ENCODE measurements around the gene CSNK2A2.

The CSNK2A2 gene

DNA sequence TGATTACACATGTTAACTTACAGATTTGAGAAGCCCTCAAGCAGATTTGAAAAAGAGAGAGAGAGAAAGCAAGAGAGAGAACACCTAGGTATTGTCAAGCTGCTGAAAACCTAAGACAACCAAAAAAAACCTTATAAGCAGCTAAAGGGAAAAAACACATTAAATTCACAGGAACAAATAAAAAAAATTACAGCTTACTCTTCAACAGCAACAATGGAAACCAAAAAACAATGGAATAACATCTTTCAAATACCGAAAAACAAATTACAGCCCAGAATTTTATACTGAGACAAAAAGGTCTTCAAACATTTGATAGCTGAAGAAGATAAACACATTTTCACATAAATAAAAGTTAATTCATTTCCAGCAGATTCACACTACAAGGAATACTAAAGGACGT is 60.3 kb downstream of the CSNK2A2 start:
- DNase-seq: no peak

DNA sequence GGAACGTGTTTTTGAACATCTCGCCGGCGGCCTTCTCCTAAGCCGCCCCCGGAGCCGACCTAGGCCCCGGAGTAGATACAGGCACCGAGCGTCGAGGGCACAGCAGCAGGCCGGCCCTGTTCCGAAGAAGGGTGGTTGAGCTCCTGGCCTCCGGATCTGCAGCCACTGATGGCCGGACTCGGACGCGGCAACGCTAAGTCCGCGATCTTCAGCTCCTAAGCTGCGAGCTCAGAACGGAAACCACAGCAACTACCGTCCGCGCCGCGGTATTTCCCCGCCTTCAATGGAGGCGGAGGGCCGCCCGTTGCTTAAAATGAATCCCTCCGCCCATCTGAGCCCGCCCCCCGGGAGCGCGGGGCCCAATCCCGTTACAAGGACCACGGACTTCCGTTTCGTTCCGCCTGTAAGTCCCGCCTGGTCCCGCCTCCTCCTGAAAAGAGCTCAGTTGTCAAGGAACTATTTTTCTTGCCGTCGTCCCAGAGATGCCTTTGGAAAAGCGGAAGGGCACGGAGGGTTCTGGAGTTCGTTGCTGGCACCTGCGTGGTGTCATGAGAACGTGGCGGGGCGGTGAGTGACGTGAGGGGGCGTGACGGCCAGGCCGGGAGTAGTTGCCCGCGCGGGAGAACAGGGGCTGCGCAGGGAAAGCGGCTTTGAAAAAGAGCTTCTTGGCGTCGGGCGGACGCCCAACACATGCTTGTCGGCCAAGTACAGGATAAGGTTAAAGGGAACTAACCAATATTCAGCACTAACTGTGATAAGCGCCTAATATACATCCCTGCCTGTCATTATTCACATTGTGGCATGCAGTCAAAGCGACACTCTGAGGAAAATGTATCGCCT is 68.6 kb downstream of the CSNK2A2 start, which contains the start of gene CFAP20:
Gene CFAP20, minus strand, starts transcription at position 285 of the 840 bp plus-strand sequence. Its CDS starts 266 bp downstream, at position 19.
- peak; percentile 98 for DNase-seq

DNA sequence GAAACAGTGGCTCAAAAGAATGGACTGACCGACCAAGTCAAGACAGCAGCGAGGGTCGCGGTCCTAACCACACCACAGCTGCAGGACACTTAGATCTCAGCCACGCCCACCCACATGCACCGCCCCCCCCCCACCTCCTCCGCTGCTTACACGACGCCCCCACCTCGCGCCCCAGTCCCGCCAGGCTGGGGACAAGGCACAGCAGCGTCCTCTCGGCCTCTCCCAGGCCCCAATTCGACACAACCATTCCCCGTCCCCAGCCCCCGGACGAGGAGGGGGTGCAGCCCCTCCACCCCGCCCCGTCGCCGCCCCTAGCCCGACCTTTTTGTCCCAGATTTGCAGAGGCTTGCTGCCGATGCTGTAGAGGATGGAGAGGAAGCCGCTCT is 69.2 kb downstream of the CSNK2A2 start:
- DNase-seq: no peak

DNA sequence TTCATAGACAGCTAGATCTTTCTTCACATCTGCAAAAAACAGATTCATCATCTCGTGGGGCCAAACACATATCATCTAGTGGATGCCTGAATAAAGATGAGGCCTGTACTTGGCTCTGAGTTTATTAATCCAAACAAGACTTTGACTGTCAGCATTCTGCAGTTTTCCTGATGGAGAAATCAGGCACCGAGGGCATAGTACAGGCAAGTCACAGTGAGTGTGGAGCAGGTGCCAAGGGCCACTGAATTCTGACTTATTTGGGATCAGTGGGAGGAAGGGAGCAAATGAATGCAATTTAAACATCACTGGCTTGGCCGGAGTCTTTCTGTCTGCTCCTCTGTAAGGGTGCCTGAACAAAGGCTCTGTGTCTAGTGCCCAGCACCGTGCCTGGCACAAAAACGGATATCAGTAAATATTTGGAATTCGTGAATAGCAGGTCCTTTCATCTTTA is 69.7 kb downstream of the CSNK2A2 start:
- DNase-seq: no peak

DNA sequence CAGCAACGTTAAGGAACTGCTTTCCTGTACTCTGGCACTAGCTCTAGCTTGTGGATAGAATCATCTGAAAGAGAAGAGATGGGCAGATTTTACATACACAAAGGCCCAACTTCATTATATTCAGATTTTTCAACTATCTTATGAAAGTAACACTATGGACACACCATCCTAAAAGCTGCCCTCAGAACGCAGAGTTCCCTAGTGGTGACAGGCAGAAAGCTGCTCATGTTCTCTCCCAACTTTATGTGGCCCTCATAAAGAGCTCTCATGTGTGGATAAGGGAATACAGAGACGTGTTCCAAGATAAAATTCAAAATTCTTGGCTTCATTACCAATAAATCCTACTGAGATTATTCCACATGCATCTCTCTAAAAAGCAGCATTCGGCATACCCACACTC is 70.3 kb downstream of the CSNK2A2 start:
- no peak for DNase-seq

DNA sequence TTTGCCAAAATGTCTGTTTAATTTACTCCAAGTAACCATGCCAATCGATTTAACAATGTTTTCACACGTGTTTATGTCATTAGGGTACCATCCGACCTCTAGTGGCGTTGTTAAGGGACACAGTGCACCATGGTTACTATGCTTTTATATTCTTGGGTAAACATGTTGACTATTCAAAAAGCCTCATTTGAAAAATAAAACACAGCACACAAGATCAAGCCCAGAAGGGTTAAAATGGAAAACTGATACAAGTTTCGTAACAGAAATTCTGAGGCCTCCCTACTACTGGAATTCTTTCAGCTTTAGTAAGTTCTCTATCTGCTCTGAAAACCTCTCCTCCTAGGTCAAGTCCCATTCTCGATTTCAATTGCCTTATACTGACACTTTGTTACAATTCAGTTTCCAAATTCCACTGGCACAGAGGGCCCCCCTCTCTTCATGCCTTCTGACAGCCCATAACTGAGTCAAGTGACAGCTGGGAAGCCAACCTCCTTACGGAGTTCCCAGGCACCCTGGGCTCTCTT is 70.8 kb downstream of the CSNK2A2 start:
- peak; percentile 13 for DNase-seq

DNA sequence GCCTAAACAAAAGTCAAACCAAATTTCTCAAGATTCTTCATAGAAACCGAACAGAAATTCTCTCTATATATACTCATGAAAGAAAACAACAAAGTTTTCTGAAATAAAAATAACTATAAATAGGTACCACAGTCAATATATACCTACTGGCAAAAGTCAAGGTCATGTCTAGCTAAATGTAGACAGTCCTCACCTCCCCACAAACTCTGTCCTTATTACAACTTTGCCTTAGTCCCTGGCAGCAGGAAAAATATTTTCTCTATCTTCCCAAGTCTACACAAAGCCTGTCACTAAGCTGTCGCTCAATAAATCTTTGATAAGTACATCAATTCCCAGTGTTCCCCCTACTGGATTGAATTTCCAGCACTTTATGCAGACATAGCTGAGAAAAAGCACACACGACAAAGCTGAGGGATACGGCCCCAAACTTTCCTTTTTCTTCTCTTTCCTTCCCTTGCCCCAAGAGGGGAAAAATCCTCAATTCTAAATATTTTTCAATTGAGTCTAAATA is 71.4 kb downstream of the CSNK2A2 start:
- DNase-seq: no peak

DNA sequence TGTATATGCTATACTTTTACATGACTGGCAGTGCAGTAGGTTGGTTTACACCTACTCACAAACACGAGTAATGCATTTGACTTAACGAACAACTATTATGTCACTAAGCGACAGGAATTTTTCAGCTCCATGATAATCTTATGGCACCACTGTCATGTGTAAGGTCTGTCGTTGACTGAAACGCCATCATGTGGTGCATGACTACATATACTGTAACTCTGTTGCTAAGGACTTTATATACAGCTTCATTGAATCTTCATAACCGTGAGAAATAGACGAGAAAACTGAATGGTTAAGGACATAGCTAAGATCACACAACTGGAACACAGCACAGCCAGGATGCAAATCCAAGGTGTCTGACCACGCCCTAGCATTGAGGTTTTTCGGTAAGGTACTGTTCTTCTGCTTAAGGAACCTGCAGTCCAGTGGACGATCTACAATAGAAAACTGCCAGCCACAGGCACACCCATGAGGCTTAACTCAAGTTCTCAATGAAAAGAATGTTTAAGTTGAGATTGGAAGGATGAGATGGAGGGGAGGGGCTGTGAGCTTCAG is 72.0 kb downstream of the CSNK2A2 start:
- no peak for DNase-seq

DNA sequence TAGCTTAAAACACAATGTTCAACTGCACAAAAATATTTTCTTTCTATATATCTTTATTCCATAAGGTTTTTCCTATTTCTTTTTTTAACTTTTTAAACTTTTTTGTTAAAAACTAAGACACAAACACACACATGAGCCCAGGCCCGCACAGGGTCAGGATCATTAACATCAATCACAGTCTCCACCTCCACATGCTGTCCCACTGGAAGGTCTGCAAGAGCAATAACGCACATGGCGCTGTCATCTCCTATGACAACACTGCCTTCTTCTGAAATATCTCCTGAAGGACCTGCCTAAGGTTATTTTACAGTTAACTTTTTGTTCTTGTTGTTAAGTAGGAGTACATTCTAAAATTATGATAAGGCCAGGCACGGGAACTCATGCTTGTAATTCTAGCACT is 72.9 kb downstream of the CSNK2A2 start:
- DNase-seq: no peak

DNA sequence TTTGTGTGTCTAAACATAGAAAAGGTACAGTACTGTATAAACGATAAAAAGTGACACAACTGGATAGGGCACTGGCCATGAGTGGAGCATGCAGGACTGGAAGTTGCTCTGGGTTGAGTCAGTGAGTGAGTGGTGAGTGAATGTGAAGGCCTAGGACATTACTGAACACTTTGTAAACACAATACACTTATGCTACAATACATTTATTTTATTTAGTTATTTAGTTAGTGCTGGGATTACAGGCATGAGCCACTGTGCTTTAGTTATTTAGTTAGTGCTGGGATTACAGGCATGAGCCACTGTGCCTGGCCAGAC is 73.3 kb downstream of the CSNK2A2 start:
- no peak for DNase-seq

DNA sequence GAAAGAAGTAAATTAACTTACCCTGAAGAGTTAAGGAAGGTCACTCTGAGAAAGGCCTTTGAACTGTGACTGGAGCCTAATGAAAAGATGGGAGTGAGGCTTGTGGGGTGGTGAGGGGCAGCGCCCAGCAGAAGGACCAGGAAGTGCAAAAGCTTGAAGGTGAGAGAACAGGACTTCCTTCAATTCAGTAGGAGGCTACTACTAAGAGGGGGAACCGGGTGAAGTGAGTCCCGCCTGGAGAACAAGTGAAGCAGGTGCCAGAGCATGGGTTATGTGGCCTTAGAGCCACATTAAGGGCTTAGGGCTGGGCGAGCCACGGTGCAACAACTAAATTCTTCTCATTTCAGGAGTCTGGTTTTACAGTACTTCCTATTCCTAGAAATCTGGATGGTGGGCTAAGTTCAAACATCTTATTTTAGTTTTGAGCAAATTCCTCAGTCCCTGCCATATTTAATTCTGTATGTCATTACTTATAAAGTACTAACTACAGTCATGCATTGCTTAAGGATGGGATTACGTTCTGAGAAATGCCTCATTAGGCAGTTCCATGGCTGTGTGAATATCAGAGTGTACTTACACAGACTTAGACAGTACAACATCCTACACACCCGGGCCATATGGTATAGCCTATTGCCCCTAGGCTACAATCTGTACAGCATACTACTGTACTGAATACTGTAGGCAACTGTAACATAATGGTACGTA is 73.9 kb downstream of the CSNK2A2 start:
- peak; percentile 22 for DNase-seq

DNA sequence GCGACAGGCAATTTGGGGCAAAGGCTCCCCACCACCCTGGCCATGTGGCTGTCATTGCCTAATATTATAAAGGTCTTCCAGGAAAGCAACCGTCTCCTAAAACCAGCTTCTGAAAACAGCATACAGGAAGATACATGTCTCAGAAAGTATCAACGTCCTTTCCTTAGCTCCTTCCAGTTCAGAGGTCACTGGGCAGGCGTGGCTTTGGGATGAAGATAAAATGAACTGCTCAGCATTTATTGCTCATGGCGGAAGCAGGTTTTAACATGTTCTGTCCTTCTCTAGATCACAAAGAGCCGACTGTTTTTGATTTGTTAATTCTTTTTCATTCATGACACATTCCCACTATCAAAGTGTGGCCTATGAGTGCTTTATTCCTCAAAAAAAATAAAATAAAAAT is 76.8 kb downstream of the CSNK2A2 start:
- DNase-seq: no peak

DNA sequence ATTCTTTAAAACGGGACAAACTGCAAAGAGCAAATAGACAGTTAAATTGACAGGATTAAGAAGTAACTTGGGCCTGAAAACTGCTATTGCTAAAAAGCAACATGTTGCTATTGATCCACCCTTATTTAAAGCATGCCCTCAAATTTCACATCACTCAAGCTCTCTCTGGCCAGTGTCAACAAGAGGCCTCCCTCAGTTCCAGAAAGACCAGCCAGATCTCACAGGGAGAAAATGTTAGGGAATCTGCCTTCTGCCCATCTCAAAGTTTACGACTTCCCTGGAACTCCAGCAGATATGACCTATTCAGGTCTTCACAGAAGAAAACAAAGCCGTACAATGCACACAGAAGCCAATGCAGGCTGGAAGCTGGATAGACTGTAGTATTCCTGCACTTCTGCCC is 77.7 kb downstream of the CSNK2A2 start:
- no peak for DNase-seq

DNA sequence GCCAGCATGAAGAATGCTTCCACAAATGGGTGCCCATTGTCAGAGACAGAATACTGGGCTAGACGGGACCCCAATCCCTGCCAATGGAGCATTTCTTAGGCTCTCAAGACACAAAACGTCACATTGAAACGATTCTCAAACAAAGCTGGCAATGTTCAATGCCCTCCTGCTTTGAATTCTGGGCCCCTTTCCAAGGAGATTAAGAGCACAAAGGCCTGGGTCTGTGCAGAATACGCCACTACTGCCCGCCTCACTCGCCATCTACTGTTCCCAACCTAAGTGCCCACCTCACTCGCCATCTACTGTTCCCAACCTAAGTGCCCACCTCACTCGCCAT is 78.4 kb downstream of the CSNK2A2 start:
- no peak for DNase-seq

DNA sequence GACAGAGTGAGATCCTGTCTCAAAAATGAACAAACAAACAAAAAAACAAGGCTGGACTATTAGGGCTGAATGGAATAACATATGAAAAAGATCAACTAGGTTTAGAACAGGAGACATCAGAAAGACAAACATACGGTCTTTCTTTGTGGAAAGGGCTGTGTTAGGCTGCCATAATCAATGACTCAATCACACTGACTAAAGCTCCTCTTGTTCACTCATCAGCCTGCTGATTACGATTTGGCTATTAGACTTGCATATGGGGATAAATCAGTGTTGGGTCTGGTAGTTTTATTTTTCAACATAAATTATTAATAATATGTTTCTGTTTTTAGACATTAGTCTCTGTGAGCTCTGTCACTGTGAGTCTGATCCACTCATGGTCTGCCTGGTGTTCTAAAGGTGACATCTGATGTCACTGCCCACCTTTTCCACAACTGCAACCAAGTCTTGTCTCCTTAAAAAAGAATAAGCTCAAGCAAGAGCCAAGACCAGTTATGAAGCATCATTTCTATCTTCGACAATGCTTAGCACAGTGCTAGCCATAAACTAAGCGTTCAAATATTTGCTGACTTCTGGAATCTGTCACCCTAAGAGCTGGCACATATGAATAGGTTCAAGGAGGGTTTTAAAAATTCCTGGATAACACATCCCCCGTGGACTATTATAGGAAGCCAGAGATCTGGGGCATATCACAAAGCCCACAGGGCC is 79.0 kb downstream of the CSNK2A2 start:
- DNase-seq: no peak

DNA sequence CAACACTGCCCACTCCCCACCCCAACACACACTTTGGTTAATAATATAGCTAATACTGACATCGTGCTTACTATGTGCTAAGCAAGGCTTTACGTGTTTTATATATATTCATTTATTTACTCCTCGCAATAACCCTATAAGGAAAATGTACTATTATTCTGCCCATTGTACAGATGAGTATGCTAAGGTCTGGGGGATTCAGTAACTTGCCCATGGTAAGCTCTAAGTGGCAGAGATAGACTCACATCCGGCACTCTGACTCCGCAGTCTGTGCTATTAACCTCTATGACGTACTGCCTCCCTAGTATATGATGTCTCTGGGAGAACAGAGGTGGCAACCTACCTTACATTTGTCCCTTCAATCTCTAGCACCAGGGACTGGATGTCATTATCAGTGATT is 81.4 kb downstream of the CSNK2A2 start:
- no peak for DNase-seq

DNA sequence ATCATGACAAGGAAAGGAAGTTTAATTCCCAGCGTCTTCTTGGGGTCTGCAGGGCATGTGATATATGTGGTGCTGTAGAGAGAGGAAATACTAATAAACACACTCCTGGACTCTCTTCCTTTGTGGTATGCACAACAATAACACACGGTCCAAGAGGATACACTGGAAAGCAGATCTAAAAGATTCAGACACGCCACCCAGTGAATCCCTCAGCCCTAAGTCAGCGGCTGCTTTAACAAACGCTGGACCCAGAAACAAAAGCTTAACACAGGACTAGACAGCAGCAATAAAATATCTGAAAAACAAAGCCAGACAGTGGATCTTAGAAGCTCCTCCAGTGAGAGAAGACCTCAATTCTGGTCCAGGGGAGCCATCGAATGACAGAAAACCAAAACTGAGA is 81.8 kb downstream of the CSNK2A2 start:
- DNase-seq: no peak

DNA sequence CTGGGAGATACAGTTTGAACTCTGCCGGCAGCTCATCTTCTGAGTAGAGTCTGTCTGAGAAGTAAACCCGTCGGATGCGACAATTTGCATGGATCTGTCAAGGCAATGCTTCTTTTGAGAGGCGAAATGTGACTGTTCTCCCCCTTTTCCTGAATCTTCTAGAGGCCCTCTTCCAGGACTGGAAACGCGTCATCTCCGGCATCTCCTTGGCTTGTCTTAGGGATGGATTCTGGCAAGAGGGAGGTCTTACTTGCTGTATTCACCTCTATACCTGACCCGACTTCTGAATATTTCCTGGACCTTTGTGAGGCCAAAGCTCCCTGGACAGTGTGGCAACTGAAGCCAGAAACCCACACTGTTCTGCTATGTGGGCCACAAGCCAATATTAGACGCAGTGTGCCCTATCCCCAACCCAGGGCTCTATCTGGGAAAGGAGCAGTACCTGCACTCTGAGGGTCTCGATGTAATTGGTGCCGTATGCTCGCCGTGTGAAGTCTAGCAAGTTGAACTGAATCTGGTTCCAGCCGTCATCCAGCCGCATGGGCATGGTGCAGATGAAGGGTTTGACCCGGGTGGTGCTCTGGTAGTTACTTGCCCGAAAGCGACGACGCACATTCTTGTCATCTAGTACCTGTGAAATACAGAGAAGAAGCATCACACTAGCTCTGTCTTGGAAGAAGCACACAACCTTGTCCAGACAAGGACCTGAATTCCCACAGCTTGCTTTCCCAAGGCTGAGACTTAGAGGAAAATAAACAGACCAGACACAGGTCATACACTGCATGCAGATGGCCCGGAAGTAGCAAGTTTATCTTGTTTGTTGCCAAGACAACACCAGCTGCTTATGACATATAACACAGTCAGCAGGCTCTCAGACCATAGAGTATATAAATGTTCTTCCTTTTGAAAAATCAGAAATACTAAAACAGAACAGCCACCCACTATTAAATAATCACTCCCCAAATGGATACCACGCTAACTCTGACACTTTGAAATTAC is 82.8 kb downstream of the CSNK2A2 start:
- peak; percentile 2 for DNase-seq

DNA sequence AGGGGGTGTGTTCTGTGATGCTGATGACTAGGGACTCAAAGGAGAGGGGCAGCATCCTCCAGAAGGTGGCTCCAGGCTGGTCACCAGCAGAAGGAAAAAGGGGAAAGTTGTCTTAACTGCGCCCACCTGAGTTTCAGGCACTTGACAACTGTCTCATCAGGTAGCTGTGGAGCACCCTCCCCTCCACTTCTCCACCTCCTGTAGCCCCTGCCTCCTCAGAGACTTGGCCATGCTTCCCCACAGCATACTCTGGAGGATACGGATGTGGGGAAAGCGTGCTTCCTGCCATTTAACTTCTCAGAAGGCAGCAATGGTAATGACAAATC is 86.6 kb downstream of the CSNK2A2 start:
- DNase-seq: no peak

DNA sequence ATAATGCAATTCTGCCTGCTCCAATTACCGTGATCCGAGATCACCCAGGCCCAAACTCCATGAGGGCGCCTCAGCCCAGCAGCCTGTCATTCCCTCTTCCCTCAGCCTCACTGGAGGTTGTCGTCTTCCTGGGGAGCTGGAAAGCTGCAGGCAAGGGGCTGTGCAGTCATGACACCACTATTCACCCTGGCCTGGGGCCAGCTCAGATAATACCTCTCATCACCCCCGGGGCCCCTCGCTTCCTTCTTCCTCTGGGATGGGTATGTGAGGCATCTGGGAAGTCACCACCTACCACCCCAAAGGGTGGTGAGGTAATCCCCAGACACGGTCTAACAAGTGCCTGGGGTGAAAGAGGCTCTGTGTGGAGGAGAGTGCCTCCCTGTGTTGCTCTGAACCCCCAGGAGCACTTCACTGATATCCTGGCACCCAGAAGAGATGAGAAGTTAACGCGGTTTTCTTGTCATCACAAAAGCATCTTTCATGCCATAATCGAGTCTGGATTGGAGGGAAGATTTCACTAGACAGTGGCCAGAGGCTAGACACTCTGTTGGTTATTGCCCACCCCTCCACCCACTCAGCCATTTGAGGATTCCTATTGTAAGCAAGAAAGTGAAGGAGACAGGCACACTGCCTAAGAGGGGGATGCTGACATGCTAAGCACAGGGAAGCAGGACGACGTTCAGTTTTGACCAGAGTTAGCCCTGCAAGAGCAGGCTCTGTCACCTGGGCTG is 87.2 kb downstream of the CSNK2A2 start:
- no peak for DNase-seq

DNA sequence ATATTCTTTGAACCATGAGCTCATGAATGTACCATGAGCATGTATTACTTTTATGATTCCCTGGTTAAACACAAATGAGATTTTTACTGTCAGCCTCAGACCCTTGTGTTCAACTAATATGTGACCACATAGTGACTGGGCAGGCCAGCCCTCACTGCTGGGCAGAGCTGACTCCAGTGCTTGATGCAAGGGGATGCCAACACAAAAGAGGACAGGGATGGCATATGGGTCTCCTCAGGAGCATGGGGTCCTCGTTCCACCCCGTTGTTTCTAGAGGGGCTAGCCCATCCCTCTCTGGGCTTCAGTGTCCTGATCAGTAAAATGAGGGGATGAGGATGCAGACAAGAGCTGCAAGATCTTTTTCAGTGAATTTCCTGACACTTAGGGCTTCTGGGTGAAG is 88.0 kb downstream of the CSNK2A2 start:
- no peak for DNase-seq
